ENCODE data around the gene CFL2. TPM values are rescaled to one million over a fixed set of nuclear protein-coding genes. Genes with fewer than 3 reads are reported as not detected.

Gene CFL2
- total and polyA plus RNA-seq, 9 donors, result 43.0 to 194 (median 70.7) TPM

- TF ChIP-seq CTCF (IDR thresholded peaks at IDR 0.05) (no peak), EP300 (IDR thresholded peaks at IDR 0.05) (no peak), POLR2A (IDR thresholded peaks at IDR 0.05) (no peak)
- Histone ChIP-seq H3K4me3 (peak overlapping the region; percentile 17), H3K4me1 (ENCODE audit: insufficient read depth) (no peaks in the 10 kb centered on the region), H3K27me3 (no peaks in the 10 kb centered on the region), H3K27ac (no peak overlapping the region), H3K9me3 (no peaks in the 10 kb centered on the region), H3K36me3 (no peaks in the 10 kb centered on the region)
- 41 to 45% (median 42%) methylated on average over 18 of the region's 18 CpGs for WGBS, 3 donors
- DNase-seq, result peak in 4 of 5 donors; percentile 13 to 44 (median 29)
- intact Hi-C loops (cut with DNase I), result no loop called here
Measured at GRCh38 chr14:34693228-34693939, 21.0 kb downstream of the CFL2 start.

- no peak for TF ChIP-seq EP300 (IDR thresholded peaks at IDR 0.05)
- TF ChIP-seq CTCF (IDR thresholded peaks at IDR 0.05), result no peak
- no peak for TF ChIP-seq POLR2A (IDR thresholded peaks at IDR 0.05)
- Histone ChIP-seq H3K36me3 (no peaks in the 10 kb centered on the region), H3K4me1 (ENCODE audit: insufficient read depth) (no peaks in the 10 kb centered on the region), H3K9me3 (no peaks in the 10 kb centered on the region), H3K27me3 (no peaks in the 10 kb centered on the region), H3K4me3 (peak overlapping the region; percentile 17), H3K27ac (no peak overlapping the region)
- WGBS, 3 donors, result 66 to 77% (median 74%) methylated on average over 2 of the region's 2 CpGs
- intact Hi-C loops (cut with DNase I), result no loop called here
- DNase-seq, result no peak
Measured at GRCh38 chr14:34692898-34693227, 21.5 kb downstream of the CFL2 start.

DNA sequence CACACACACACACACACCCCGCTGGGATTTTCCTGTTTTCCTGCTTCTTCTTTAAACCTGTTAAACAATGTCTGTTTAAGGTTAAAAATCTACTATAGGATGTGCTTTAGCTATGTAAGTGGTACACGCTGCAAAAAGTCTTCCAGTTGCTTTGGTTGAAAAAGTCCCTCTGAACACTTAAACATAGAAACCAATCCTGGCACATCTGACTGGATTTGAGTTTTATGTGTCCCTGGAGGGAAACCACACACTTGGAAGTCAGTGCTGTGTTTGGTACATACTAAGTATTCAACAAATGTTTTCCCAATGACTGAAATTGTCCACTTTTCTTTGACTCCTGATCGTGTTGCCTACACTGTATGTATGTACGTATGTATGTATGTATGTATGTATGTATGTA, 22.0 kb downstream of the CFL2 start:
- 73 to 81% (median 80%) methylated on average over 4 of the region's 4 CpGs for WGBS, 3 donors
- DNase-seq, result no peak
- no peak overlapping the region for H3K27ac ChIP-seq
- H3K27me3 ChIP-seq, result no peaks in the 10 kb centered on the region
- no peaks in the 10 kb centered on the region for H3K9me3 ChIP-seq
- no peaks in the 10 kb centered on the region for H3K4me1 ChIP-seq (ENCODE audit: insufficient read depth)
- H3K4me3 ChIP-seq, result no peak overlapping the region
- intact Hi-C loops (cut with DNase I), result no loop called here
- TF ChIP-seq CTCF (IDR thresholded peaks at IDR 0.05), result no peak
- no peaks in the 10 kb centered on the region for H3K36me3 ChIP-seq

DNA sequence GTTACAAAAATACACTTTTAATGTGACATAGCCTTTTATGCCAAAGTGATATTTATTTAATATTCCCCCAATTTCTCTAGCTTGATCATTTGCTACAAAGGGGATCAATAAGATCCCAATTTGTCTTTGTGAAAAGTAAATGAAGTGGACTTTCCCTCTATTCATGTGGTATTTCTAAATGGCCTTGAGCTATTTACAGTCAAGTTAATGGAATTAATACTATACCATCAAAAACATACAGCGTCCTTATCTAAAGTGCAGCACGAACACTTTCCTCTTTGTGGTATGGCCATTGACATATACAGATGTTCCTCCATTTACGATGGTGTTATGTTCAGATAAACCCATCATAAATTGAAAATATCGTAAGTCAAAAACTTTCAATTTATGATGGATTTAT, 23.2 kb downstream of the CFL2 start:
- Histone ChIP-seq H3K9me3 (no peaks in the 10 kb centered on the region), H3K4me1 (ENCODE audit: insufficient read depth) (no peaks in the 10 kb centered on the region), H3K27ac (no peak overlapping the region), H3K4me3 (no peak overlapping the region), H3K36me3 (no peaks in the 10 kb centered on the region), H3K27me3 (no peaks in the 10 kb centered on the region)
- intact Hi-C loops (cut with DNase I), result no loop called here
- WGBS, 3 donors, result 73 to 81% (median 77%) methylated on average over 4 of the region's 4 CpGs
- DNase-seq, result no peak
- TF ChIP-seq EP300 (IDR thresholded peaks at IDR 0.05) (no peak), POLR2A (IDR thresholded peaks at IDR 0.05) (no peak), CTCF (IDR thresholded peaks at IDR 0.05) (no peak)

All from ovary (tissue), 9 donors.